Upper lobe of right lung (tissue), 1 donor: ENCODE results near the gene TLR2. TPM values are rescaled to one million over a fixed set of nuclear protein-coding genes. Genes with fewer than 3 reads are reported as not detected.

Source experiments
- ATAC-seq: fragments of 200-7000 bp; cut with Tn5 transposase; one replicate; pipeline ENCODE4 v1.9.1; 2020; ENCODE audit warnings: mild to moderate bottlenecking, moderate library complexity
- DNase-seq: peaks from one replicate; pipeline ENCODE4 v3.0.0-alpha.2; 2020
- H3K27ac ChIP-seq: fragments of 200-600 bp; one replicate; pipeline ENCODE4 v1.8.0; 2022
- H3K27me3 ChIP-seq: fragments of 200-600 bp; one replicate; pipeline ENCODE4 v1.8.0; 2022; ENCODE audit warnings: mild to moderate bottlenecking
- H3K36me3 ChIP-seq: fragments of 200-600 bp; one replicate; pipeline ENCODE4 v1.8.0; 2022
- H3K4me1 ChIP-seq: fragments of 200-600 bp; one replicate; pipeline ENCODE4 v1.8.0; 2022
- H3K4me3 ChIP-seq: fragments of 200-600 bp; one replicate; pipeline ENCODE4 v1.8.0; 2022; ENCODE audit warnings: mild to moderate bottlenecking
- H3K9me3 ChIP-seq: fragments of 200-600 bp; one replicate; pipeline ENCODE4 v1.8.0; 2022
- CTCF ChIP-seq: fragments of 200-600 bp; IDR thresholded peaks from one replicate; pipeline ENCODE4 v1.8.0; 2022; ENCODE audit warnings: antibody characterized with exemption
- intact Hi-C: fragments of 100-400 bp; cut with DNase I; formaldehyde crosslinking; loops from one replicate; pipeline ENCODE4 v1.11.0; 2022
- total RNA-seq: library from RNA; stranded (reverse); fragmentation: NEBNext Ultra II Directional; extraction: Animal tissue kit (Norgen Biotek cat#: 25700); gene quantifications from one replicate; pipeline ENCODE4 v1.2.1, GENCODE V29; 2021
- donor health status: DM: no; HTN: yes; CAD: no; lungs with severe emphysema.

Gene TLR2
- total RNA-seq, 1 donor from 2014 or later: 94.0 TPM

- TF ChIP-seq CTCF: no peak
- no peak for DNase-seq
- H3K36me3 ChIP-seq: no peaks in the 10 kb centered on the region
- H3K9me3 ChIP-seq: no peaks in the 10 kb centered on the region
- no peak overlapping the region for H3K4me3 ChIP-seq
- ATAC-seq: no peak
- intact Hi-C loops: no loop called here
- no peaks in the 10 kb centered on the region for H3K4me1 ChIP-seq
- no peak overlapping the region for H3K27ac ChIP-seq
- H3K27me3 ChIP-seq: no peaks in the 10 kb centered on the region
These were observed 37.8 kb upstream of the TLR2 start for GRCh38 chr4:153646261-153646660.

GRCh38 chr4:153646978-153647377 lies 37.1 kb upstream of the TLR2 start:
- ATAC-seq (no peak), DNase-seq (no peak)
- Histone ChIP-seq H3K4me3 (no peak overlapping the region), H3K36me3 (no peaks in the 10 kb centered on the region), H3K27me3 (no peaks in the 10 kb centered on the region), H3K27ac (no peak overlapping the region), H3K9me3 (no peaks in the 10 kb centered on the region), H3K4me1 (no peaks in the 10 kb centered on the region)
- intact Hi-C loops: no loop called here
- TF ChIP-seq CTCF: no peak

- ATAC-seq (no peak), DNase-seq (no peak)
- H3K27ac ChIP-seq: no peak overlapping the region
- no peaks in the 10 kb centered on the region for H3K27me3 ChIP-seq
- no peaks in the 10 kb centered on the region for H3K9me3 ChIP-seq
- no peak for TF ChIP-seq CTCF
- H3K4me3 ChIP-seq: no peak overlapping the region
- intact Hi-C loops: no loop called here
- H3K4me1 ChIP-seq: no peaks in the 10 kb centered on the region
- no peaks in the 10 kb centered on the region for H3K36me3 ChIP-seq
These were observed 36.1 kb upstream of the TLR2 start for GRCh38 chr4:153647975-153648374.

- H3K4me3 ChIP-seq: no peak overlapping the region
- intact Hi-C loops: no loop called here
- H3K9me3 ChIP-seq: no peaks in the 10 kb centered on the region
- H3K4me1 ChIP-seq: no peaks in the 10 kb centered on the region
- no peaks in the 10 kb centered on the region for H3K27me3 ChIP-seq
- peak; percentile 30 for TF ChIP-seq CTCF
- no peak overlapping the region for H3K27ac ChIP-seq
- ATAC-seq (no peak), DNase-seq (no peak)
- H3K36me3 ChIP-seq: no peaks in the 10 kb centered on the region
These were observed 34.5 kb upstream of the TLR2 start for GRCh38 chr4:153649572-153649991.

GRCh38 chr4:153651116-153651515 lies 33.0 kb upstream of the TLR2 start:
- intact Hi-C loops: no loop called here
- Histone ChIP-seq H3K27me3 (no peaks in the 10 kb centered on the region), H3K36me3 (no peaks in the 10 kb centered on the region), H3K9me3 (no peaks in the 10 kb centered on the region), H3K4me1 (peaks cover 5% of the 10 kb centered on the region), H3K27ac (peak overlapping the region; percentile 78), H3K4me3 (no peak overlapping the region)
- TF ChIP-seq CTCF: no peak
- ATAC-seq (peak; percentile 3), DNase-seq (no peak)

GRCh38 chr4:153651587-153651986 lies 32.5 kb upstream of the TLR2 start:
- peaks cover 8% of the 10 kb centered on the region for H3K4me1 ChIP-seq
- H3K36me3 ChIP-seq: no peaks in the 10 kb centered on the region
- TF ChIP-seq CTCF: no peak
- DNase-seq: peak; percentile 74
- no peaks in the 10 kb centered on the region for H3K27me3 ChIP-seq
- peak; percentile 87 for ATAC-seq
- H3K9me3 ChIP-seq: no peaks in the 10 kb centered on the region
- H3K4me3 ChIP-seq: no peak overlapping the region
- intact Hi-C loops: no loop called here
- H3K27ac ChIP-seq: peak overlapping the region; percentile 78
